ENCODE data around the gene PLET1.

PLET1 gene, protein sequence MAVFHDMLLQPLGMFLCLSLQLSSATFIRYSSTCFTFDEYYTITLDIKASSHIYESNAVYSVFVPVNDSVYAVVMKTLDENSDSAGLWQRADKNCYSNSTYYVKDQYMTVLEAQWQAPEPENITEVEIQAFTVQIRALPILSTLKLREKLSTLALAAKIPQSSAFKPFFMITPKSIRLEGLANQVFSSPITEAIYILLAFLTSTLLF

DNA sequence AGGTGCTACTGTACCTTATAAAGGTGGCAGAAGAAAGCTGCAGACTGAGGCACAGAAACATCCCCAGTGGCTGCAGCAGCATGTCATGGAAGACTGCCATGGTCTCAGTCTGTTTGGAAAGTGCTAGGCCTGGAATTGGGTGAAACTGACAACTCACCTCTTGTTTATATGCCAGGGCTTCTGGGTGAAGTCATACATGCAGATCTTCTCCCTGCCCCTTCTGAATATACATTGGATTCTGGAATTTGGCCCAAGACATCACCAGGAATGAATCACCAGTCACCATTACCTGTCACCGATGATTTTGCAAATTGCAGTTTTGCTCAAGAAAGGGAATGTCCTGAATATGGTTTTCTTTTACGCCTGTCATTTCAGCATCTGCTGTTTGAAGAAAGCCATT lies at the start of gene PLET1:
Gene PLET1 (minus strand): TSS at position 371 of the 400 bp plus-strand sequence. CDS start 271 bp downstream, at position 100.
- DNase-seq = no peak

DNA sequence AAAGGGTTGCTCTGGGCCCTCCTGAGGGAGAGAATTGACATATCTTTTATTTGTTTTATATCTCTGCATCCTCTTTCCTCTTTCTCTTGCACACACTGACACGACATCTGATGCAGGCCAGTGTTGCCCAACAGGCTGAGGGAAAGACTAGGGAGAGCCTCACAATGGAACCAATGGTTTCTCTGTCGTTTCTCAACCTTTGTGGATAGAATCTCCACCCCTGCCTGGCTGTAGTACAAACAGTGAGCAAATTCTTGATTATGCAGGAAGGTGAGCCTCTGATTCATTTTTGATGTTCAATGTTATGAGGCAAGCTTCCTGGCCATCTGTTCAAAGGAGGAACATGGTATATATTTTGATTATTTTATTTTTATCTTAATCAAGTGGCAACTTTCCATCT lies 49.8 kb upstream of the PLET1 start:
- no peak for DNase-seq

DNA sequence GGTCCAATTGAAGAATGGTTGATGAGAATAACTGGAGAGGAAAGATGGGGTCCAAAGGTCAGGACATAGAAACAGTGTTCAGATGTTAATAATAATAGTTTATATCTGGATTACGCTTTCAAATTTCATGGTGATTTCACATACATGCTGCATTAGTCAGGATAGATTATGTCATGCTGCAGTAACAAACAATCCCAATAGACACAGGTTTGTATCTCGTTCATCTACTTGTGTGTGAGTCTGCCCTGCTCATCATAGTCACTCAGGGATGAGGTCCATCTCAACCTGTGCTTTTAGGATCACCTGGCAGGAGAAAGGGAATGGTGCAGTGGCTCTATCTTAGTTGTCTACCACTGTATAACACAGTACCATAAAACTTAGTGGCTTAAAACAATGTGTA lies 48.0 kb upstream of the PLET1 start:
- no peak for DNase-seq

DNA sequence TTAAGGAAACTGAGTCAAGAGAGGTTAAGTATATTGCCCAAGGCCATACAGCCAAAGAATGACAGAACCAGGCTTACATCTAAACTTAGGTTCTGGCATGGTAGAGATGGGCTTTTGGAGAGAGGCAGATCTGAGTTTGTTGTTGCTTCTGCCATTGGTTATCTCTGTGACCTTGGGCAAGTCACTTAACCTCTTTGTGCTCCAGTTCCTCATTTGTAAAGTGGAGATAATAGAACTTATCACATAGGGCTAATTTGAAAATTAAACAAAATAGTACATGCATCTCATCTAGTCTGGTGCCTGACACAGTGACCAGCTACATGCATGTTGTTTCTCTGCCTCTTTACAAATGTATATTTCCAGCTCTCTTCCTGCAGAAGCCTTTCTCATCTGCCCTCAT lies 47.0 kb upstream of the PLET1 start:
- no peak for DNase-seq

DNA sequence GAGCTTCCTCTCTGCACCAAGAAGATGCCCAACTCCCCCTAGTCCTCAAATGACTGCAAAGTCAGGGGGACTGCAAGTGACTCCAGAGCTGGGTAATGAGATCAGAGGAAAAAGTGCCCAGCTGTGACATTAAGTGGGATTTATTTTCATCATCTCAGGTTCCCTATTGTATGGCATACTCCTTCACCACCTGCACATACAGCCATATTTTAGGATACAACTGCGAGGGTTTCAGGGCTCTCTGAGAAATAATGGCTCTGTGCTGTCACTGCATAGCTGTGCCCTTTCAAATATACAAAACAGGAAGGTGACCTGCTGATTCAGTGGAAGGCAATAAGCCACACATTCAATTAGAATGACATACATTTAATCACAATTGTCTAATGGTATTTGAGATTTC lies 45.6 kb upstream of the PLET1 start:
- DNase-seq = no peak

DNA sequence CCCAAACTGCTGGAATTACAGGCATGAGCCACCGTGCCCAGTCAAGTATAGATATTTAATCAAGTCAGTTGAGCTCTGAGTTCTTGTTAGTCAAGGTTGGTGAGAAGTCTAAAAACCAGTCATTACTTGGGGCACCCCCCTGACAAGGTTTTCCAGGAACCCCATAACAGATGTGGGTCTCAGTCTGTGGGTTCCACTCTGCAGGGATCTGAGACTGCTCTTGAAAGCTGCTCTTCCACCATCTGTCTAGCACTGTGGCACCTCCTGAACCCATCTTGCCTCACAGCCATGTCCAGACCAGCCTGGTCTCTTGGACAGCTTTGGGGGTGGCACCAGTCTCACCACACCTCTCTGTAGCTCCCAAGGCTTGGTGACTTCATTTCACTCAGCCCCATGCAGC lies 44.3 kb upstream of the PLET1 start:
- DNase-seq = no peak

DNA sequence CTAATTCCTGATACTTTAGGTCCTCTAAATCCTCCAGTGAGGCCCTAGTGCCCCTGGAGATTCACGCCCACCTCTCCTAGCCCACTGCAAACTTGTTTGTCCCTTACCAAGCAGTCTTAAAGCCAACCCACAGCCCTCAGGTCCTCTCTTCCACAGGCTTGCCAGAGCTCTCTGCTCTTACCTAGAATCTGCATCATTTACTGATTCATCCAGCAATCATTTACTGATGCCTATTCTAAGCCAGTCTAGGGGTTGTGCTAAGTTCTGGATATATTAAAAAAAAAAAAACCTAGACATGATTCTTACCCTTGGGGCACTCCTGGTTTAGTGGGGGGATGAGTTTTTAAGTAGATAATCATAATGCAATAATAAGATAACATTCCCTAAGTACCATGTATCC lies 43.0 kb upstream of the PLET1 start:
- no peak for DNase-seq

DNA sequence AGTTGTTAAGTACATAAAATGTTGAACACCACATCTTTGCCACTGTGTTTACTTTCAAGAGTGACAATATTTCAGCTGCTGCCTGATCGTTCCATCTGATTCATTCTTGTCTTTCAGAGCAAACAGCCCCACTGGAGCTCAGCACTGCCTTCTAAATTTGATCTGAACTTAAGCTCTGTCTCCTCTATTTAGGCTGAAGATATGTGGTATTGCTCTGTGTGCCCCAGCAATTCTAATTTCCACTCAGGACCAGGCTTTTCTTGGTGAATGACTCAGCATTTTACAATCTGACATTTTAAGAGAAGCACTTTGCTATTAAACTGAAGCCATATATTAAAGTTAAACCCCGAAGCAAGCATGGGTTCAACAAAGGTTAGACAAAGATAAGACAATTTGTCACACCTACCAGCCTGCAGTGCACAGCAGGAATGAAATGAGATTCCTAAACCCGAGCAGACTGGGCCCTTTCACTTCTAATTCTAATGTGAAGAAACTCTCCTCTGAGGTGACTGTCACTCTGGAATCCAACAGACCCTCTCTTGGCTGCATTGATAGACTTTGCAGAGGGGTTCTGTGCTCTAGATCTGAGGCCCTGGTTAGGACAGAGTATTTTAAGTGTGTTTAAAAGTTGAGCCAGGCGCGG lies 41.7 kb upstream of the PLET1 start:
- DNase-seq = no peak

DNA sequence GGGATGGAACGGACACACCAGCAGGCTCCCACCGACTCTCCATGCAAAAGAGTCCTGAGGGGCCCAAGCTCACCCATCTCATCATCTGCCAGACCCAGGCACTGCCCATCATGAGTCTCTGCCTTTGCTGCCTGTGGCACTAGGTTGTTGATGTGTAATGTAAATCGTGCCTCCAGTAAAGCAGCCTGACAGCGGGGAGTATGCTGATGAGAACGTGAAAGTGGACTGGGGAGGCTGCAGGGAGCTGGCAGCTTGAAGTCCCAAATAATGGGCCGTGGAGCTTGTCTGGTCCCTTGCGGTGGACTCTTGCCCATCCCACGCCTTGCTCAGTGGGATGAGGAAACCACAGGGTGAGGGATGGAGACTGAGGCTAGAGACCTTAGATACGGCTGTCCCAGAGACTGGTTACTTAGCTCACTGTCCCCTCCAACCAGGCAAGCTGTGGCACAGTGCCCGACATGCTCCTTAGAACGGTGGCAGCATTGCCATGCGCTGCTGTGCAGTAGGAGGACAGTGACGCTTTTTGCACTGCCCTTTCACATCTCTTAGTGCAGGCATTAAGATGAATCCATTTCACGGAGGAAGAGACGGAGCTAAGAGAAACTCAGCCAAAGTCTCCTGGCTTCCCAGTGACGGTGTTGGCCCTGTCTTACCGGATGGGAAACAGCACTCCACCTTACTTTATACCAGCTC lies 39.6 kb upstream of the PLET1 start:
- DNase-seq = no peak

DNA sequence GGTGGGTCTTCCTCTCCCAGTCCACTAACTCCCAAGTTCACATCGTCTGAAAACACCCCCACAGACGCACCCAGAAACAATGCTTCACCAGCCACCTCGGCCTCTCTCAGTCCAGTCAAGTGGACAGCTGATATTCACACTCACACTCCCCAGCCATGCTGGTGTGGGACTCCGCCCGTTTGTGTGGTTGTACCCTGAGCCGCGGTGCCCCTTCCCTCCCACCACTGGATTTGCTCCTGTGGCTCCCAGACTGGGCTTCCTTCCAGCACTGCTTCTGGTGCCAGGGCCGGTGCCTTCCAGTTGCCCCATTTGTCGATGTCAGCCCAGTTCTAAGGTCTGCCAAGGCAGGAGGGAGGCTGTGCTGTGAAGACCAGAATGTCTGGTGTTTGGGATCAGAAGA lies 37.9 kb upstream of the PLET1 start:
- no peak for DNase-seq

DNA sequence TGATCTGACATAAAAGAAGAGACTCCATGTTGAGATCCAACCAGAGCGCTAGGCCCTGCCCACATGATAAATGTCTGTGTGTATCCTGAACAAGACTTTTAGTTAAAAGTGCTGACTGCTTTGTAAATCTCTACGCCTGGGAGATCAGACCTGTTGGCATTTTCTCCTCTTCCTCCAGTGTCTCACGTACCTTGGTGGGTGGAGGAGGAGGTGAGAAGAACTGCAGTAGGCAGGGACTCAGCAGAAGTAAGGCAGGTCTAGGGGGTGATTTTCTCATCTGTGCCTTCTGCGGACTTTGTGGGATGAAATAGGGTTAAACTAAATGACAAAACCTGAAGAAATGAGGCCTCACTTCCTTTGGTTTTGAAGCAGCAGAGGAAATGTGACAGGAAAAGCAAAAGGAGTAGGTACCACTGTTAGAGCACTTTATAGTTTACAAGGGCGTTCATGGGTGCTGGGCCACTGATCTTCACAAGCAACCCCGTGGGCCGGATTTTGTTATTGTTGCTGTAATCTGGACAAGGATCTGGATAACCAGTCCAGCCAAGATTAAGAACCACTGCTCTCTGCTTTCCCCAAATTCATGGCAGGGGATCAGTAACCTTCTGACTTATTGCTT lies 36.7 kb upstream of the PLET1 start:
- DNase-seq = peak in 1 of 4 experiments; percentile 2

DNA sequence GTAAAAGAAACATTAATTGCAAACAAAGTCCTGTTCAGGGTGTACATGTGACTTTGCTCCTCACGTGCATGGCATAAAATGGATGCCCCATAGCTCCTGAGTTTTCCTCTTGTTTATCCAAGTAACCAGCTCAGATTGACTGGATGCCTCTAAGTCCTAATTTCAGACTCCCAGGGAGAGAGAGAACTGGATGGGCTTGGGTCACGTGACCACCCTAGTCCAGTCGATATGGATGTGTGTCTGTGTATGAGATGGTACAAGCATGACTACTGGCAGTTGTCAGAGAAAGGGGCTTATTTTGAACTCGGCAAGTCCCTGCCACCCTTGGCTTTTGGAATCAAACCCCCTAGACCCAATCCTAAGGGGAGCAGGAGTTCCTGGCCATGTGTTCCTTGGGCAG lies 35.4 kb upstream of the PLET1 start:
- no peak for DNase-seq

DNA sequence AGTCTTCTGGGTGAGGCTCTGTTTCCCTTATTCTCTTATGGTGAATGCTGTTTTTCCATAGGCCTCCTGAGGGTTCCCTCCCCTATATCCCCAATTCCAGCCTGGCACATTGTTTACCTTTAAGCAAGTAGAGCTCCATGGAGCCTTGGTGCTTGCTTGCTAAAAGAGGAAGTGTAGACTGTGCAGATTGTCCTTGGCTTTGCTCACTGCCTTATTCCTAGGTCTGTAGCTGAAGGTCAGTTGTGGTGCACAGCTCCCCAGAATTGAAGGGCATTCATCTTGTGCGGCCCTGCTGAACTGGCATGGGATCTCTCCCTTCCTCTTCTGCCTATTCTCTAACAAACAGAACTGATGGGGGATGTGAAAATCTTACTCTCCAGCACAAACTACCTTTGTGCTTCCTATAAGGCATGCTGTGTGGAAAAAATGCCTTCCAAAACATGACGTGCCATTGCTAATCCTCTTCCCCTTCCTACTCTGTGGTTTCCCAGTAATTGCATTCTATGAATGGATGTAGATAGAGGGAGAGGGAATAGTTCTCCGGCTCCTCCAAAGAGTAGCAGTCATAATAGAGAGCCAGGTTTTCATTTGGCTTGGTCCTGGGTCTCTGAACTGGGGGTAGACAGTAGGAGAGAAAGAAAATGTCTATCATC lies 34.2 kb upstream of the PLET1 start:
- no peak for DNase-seq

DNA sequence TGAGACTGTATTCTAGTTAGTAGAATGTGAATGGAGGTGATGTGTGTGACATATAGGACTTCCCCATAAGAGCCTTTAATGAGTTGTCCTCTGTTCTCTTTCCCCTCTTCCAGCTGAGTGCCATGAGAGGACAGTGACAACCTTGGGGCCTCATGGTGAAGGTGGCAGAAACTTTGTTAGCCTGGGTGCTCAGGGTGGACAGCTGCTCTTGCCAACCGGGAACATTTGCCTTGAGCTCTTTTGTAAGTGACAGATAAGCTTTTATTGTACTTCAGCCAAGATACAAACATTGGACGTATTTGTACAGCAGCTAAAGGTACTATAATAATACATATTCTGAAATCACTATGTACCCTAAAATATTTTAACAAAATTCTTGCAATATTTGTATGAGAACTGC lies 33.0 kb upstream of the PLET1 start:
- DNase-seq = no peak

DNA sequence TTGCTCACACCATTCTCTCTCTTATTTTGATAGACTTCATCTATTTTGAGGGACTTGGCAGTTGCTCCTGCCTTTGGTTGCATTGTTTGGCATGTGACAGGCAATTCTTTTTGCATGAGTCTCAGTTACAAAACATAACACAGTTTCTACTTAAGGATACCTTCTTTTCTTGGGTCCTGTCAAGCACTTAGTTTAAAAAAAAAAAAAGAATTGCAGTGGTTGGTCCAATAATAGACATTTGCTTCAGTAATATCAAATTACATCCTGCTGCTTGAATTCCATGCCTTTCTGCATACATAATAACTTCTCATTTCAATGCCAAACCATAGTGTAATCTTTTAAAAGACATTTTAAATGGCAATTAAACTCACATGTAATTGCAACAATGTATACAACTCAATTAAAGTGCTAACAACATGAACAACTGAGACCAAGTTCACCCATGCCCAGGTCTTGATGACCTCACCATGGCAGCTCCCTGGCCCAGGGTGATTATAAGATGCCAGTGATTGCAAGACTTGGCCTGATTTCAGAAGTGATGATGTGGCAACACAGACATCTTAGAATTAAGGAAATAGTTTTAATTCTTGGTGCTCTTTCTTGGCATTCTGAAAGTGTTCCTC lies 32.2 kb upstream of the PLET1 start:
- DNase-seq = no peak

DNA sequence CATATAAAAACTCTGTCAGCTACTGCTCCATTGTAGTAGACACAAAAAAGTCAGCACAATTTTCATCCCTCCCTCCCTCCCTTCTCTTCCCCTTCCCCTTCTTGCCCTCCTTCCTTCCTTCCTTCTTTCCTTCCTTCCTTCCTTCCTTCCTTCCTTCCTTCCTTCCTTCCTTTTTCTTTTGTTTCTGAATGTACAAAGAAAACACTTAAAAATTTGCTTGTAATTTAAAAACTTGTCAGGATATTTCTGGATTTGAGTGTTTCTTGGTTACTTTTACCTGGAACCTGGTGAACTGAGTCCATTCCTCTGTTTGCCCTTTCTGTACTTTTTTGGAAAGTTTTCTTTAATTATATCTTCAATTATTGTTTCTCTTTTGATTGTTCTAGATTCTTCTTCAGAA lies 31.5 kb upstream of the PLET1 start:
- no peak for DNase-seq

DNA sequence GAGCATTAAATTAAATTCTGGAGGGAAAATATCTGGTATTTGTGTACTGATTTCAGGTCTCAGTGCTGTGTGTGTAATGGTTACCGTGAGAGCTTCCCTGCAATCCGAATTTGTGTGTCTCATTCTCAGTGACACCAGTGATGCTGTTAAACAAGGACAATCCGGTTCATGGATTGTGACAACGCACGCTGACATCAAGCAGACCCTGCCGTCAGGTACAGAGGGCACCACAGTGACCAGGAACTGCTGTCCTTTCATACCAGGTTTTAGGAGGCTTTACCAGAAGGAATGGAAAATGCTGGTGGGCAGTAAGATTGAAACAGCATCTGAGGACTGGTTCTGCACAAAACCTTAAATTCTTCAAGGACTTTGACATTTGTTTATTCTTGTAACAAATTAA lies 30.5 kb upstream of the PLET1 start:
- DNase-seq = no peak

DNA sequence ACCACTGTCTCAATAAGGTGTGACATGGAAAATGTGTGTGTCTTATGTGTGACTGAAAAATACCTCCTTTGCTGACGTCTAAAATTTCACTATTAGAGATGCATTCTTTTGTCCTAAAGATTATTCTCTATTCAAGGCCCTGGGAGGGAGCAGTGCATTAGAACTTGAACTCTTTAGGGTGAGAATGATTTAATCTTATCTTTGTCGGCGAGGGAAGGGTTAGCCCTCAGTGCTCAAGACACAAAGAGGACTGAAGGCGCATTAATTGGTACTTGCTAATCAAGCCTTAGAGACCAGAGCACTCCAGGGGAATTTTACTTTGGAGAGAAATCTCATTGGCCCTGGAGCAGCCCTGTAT lies 29.8 kb upstream of the PLET1 start:
- no peak for DNase-seq

DNA sequence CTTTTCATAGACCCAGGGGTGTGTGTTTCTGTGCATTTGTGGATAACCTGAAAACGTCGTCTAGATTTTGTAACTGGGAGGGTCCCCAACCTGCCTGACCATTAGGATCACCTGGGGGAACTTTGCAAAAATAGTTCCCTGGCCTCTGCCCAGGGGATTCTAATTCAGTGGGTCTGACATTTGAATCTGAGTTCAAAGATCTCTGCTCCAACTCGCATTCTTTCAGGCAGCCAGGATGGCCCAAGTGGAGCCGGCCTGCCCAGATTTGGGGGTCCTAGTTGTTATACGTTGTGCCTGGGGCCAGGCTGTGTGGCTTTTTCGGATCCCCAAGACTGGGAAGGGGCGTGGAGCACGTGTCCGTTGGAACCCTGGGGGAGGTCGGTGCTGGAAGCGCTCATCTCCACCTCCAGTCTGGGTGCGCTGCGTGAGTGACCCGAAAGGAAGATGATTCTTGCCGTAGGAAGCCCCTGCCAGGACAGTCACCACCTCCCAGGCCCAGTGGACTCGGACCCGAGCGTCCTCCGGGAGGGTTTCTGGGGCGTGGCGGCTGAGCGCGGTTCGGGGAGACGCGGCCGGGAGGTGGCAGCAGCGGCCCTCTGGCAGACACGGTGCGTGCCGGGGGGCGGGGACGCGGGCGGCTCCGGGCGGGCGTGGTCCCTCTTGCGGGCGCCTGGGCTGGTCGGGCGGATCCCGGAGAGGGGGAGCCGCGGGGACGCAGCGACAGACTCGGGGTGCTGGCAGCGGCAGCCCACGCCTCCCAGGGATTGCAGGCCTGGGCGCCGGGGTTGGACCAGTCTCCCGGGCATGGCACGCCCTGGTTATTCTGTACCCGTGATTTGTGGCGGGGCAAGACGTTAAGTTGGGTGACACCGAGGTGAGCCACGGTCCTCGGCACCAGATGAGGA lies 29.2 kb upstream of the PLET1 start:
- peak; percentile 48 to 82 (median 70) for DNase-seq

DNA sequence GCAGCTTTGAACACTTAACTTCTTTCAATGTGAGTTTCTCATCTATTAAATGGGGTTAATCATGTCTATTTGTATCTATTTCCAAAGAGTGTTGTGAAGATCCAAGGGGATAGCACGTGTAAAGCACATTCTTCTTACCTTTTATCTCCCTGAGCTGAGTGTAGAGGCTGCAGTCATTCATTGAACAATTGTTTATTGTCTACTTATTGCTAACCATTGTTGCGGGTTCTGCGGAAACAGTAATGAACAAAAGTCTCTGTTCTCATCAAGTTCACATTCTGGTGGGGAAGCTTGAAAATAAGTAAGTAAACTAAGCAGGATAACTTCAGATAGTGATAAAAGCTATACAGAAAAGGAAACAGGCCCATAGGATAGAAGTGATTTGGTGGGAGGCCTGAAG lies 27.4 kb upstream of the PLET1 start:
- no peak for DNase-seq

DNA sequence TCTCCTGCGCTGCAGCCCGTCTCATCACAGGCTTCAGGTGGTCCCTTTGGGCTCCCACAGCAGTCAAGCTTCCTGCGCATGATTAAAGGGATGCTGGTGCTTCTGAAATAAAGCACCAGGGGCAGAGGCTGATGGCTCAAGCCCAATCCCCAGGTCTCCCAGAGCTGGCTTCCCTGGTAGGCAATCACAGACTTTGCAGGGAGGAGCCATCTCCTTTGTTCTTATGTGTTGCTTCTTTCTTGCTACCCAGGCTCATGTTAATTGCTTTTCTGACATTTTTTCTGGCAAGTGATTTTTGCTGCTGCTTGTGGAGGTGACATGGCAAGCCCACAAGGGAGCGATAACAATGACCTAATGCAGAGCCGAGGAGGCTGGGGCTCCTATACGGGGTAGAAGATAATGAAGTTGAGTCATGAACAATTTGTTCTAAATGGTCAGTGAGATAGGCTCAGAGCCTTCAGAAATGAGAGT lies 25.2 kb upstream of the PLET1 start:
- DNase-seq = no peak

DNA sequence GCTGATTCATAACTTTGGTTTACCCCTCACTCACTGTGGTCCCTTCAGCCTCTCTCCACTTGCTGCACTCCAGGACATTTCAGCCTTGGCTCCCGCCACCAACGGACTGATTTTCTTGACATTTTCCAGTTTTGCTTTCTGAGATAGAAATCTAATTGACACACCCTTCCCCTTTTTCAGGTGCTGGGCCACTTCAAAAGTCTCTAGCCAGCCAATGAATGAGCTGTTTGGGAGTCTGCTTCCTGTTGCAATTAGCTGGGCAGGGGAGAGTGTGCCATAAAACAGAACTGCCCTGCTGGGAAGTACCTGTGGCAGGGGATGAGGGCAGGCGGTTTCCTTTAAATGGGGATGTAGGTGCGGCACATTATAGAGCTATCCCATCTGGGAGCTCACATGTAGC lies 21.1 kb upstream of the PLET1 start:
- DNase-seq = no peak

All from activated naive CD4-positive, alpha-beta T cell (primary cell).